Heart left ventricle (tissue), 13 donors: ENCODE data around the gene CERS1.

Source experiments
- CTCF ChIP-seq, 12 donors: fragments of 200-600 bp; sonication (generic) in 4 of 12; IDR thresholded peaks; one replicate each; pipeline versions ENCODE4 v1.5.0 to v1.8.0; 2018 to 2022; ENCODE audit warnings: antibody characterized with exemption in 12 of 12, mild to moderate bottlenecking in 5 of 12
- POLR2A ChIP-seq, 2 donors: fragments of 450-650 bp; IDR thresholded peaks; one replicate each; pipeline ENCODE4 v1.6.1; 2017; ENCODE audit warnings: antibody characterized with exemption in 2 of 2, mild to moderate bottlenecking in 2 of 2, moderate library complexity in 2 of 2
- donor health status: ischemic (EF 13 %, LVEDD 7.1; RV severe dilation, severe dysfunction).
- donor health status: DM: no; HTN: yes; CAD: no.
- donor health status: DM: no; HTN: no; CAD: no.
- donor health status: ischemic (EF 25% LVEDD 6.9; RV normal size, moderate dysfunction).
- donor health status: ischemic (EF 25% LVEDD 5.7; RV mildly dilated, moderate dysfunction).
- donor health status: ischemic (EF 35%, LVEDD 5.7; RV mildly dilated, moderate dysfunction).
- donor health status: nonischemic (EF 11% LVEDD 7.7; RV severe dilation, severe dysfunction).
- donor health status: DM: yes; HTN: yes; CAD: no.
- donor health status: PGD.
- donor health status: ischemic (EF 29% LVEDD 5.4; RV normal size, mild dysfunction).
- donor health status: nonischemic (EF 23%, LVEDD 6.1; RV moderate dilation, normal function).

- TF ChIP-seq CTCF (IDR thresholded peaks at IDR 0.05) (no peak), POLR2A (IDR thresholded peaks at IDR 0.05) (no peak)
Observed at GRCh38 chr19:18905513-18906236, 9.7 kb upstream of the CERS1 start.
